ENCODE measurements around the gene PMEPA1.

The PMEPA1 gene

DNA sequence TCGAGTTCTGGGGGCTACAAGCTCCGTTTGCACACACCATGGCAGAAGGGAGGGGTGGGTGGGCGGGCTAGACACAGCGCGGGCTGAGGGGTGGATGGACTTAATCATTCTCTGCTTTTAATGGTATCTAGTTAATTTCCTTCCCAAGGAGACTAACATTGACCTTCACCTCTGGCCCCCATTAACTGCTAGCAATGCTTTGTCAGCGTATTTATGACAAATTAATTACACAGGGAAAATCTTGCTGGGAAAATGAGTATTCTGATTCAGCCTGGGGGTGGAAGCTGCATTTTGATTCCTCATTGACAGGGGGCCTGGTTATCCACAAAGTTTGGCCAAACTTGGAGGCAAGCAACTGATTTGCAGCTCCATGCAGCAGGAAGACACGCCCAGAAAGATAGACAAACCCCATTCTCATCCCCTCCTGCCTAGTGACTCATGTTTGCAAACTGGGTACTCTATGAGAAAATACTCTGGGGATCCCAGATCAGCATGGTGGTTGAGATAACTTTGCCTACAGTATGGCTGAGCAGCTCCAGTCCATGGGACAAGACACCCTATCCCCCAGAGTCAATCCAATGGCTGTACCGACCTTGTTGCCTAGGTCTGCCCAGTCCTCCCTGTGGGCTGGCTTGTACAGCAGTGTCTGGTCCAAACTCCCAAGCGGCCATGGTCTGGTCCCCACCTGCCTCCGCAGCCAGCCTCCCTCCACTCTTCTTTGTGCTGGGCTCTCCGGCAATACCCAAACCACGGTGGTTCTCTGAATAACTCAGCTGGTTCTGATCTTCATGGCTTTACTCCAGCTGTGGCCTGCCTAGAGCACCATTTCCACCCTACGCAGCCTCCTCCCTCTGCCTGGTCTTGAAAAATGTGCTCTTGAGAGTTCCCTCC is 109.2 kb downstream of the PMEPA1 start:
- DNase-seq = no peak

DNA sequence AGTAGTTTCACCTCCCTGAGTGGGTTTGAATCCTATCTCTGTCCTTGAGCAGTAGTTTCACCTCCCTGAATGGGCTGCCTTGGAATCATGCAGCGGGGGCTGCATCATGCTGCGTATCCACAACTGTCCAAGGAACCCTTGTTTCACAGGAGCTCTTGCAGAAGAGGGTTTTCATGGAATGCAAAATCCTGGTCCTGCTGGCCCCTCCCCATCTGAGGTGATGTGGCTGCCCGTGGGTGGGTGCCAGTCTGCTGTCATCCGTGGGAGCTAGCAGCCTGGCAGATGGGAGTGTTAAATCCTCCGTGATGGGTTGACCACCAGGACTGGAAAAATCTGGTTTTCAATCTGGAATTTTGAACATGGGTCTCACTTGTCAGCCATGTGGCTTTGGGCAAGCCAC is 111.3 kb downstream of the PMEPA1 start:
- DNase-seq = no peak
